ENCODE measurements around the gene HAGHL.
"Not testable (repeated sequence)": the region's sequence is repeated elsewhere in the genome, so short reads cannot be mapped to it uniquely, and the experiment has no call there.

HAGHL gene

DNA sequence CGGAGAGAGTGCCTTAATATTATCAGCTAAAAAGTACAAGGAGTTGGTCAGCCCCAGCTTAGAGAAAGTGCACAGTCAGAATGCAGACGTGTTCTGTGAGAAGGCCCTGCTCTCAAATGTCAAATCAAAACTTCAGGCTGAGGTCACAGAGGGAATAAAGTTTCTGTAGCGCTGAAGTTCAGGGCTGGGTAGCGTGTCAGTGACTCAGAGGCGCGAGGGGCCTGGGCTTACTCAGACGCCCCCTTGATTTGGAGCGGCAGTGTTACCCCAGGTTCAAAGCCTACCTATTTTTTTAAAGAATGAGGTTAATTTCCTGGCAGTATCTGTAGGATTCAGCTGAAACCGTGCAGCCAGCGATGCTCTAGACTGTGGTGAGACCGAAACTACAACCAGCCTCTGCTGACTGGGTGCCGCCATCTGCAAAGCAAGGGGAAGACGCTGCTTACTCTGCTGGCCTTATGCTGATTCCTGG lies 9.1 kb downstream of the HAGHL start:
- Histone ChIP-seq H3K27ac (ENCODE audit: low read depth, low read length) (no peak overlapping the region), H3K4me1 (ENCODE audit: control insufficient read depth in 1 of 2, insufficient read depth in 2 of 2, low read length in 2 of 2) (peaks cover 4 to 11% of the 10 kb centered on the region in 2 donors), H3K36me3 (ENCODE audit: control insufficient read depth in 1 of 2, insufficient read depth in 2 of 2, low read length in 2 of 2) (peaks cover 34 to 56% of the 10 kb centered on the region in 2 donors), H3K9me3 (ENCODE audit: control insufficient read depth in 1 of 2, low read length in 2 of 2) (no peaks in the 10 kb centered on the region), H3K4me3 (ENCODE audit: low read depth in 1 of 2, low read length in 2 of 2) (no peak overlapping the region), H3K9ac (ENCODE audit: low read depth in 1 of 2, low read length in 2 of 2) (no peak overlapping the region), H3K27me3 (ENCODE audit: control insufficient read depth in 1 of 2, insufficient read depth in 2 of 2, low read length in 2 of 2) (no peaks in the 10 kb centered on the region)

DNA sequence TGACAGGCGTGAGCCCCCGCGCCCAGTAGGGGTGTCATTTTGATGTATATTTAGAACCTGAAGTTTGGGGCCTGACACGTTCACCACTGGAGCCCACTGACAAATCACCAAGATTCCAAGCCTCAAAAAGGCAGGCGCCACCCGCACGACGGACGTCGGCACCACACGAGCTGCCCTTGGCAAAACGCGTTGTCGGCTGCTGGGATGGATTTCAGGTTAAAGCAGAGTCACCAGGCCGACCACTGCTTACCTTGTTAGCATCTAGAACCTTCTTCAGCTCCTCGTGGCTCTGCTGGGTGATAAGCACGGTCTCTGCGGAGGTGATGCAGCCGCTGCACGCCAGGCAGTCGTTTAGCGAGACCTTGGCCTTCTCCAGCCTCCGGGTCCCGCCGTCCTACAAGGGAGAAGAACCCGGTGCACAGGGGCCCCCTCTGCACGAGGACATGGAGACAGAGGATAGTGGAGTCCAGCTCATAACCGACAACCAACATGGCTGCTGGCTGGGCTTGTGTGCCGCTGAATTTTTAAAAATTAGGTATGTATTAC lies 10.1 kb downstream of the HAGHL start:
- Histone ChIP-seq H3K27me3 (ENCODE audit: control insufficient read depth in 1 of 2, insufficient read depth in 2 of 2, low read length in 2 of 2) (no peaks in the 10 kb centered on the region), H3K36me3 (ENCODE audit: control insufficient read depth in 1 of 2, insufficient read depth in 2 of 2, low read length in 2 of 2) (peaks cover 28 to 56% of the 10 kb centered on the region in 2 donors)

GRCh38 chr16:739560-740458 lies 12.9 kb downstream of the HAGHL start:
- Histone ChIP-seq H3K9ac (ENCODE audit: low read depth in 1 of 2, low read length in 2 of 2) (peak overlapping the region; percentile 74 to 88), H3K9me3 (ENCODE audit: control insufficient read depth in 1 of 2, low read length in 2 of 2) (no peaks in the 10 kb centered on the region), H3K36me3 (ENCODE audit: control insufficient read depth in 1 of 2, insufficient read depth in 2 of 2, low read length in 2 of 2) (peaks cover 16 to 33% of the 10 kb centered on the region in 2 donors), H3K4me1 (ENCODE audit: control insufficient read depth in 1 of 2, insufficient read depth in 2 of 2, low read length in 2 of 2) (peaks cover 4 to 11% of the 10 kb centered on the region in 2 donors), H3K4me3 (ENCODE audit: low read depth in 1 of 2, low read length in 2 of 2) (peak overlapping the region; percentile 80 to 83), H3K27me3 (ENCODE audit: control insufficient read depth in 1 of 2, insufficient read depth in 2 of 2, low read length in 2 of 2) (no peaks in the 10 kb centered on the region), H3K27ac (ENCODE audit: low read depth, low read length) (no peak overlapping the region)

More for the DNA sequence above, 10.1 kb downstream of the HAGHL start:
- H3K9me3 ChIP-seq (ENCODE audit: control insufficient read depth in 1 of 2, low read length in 2 of 2): no peaks in the 10 kb centered on the region
- peaks cover 4 to 11% of the 10 kb centered on the region in 2 donors for H3K4me1 ChIP-seq (ENCODE audit: control insufficient read depth in 1 of 2, insufficient read depth in 2 of 2, low read length in 2 of 2)
- H3K4me3 ChIP-seq (ENCODE audit: low read depth in 1 of 2, low read length in 2 of 2): no peak overlapping the region
- H3K9ac ChIP-seq (ENCODE audit: low read depth in 1 of 2, low read length in 2 of 2): no peak overlapping the region
- H3K27ac ChIP-seq (ENCODE audit: low read depth, low read length): no peak overlapping the region

GRCh38 chr16:740459-740763 lies 13.5 kb downstream of the HAGHL start:
- peak overlapping the region; percentile 74 to 88 for H3K9ac ChIP-seq (ENCODE audit: low read depth in 1 of 2, low read length in 2 of 2)
- H3K36me3 ChIP-seq (ENCODE audit: control insufficient read depth in 1 of 2, insufficient read depth in 2 of 2, low read length in 2 of 2): peaks cover 11 to 27% of the 10 kb centered on the region in 2 donors
- peak overlapping the region; percentile 14 for H3K27ac ChIP-seq (ENCODE audit: low read depth, low read length)

GRCh38 chr16:740764-741505 lies 14.0 kb downstream of the HAGHL start, which contains the start of gene CIAO3:
CIAO3 (minus strand) TSS chr16:740997; CDS start chr16:740985, 12 bp downstream.
- peak within 1 kb of the TSS; percentile 74 to 88 for H3K9ac ChIP-seq (ENCODE audit: low read depth in 1 of 2, low read length in 2 of 2)
- H3K36me3 ChIP-seq (ENCODE audit: control insufficient read depth in 1 of 2, insufficient read depth in 2 of 2, low read length in 2 of 2): peaks cover 5 to 22% of the 10 kb centered on the region in 2 donors
- no peaks in the 10 kb centered on the region for H3K27me3 ChIP-seq (ENCODE audit: control insufficient read depth in 1 of 2, insufficient read depth in 2 of 2, low read length in 2 of 2)
- peaks cover 4 to 11% of the 10 kb centered on the region in 2 donors for H3K4me1 ChIP-seq (ENCODE audit: control insufficient read depth in 1 of 2, insufficient read depth in 2 of 2, low read length in 2 of 2)
- no peaks in the 10 kb centered on the region for H3K9me3 ChIP-seq (ENCODE audit: control insufficient read depth in 1 of 2, low read length in 2 of 2)
- peak within 1 kb of the TSS; percentile 14 for H3K27ac ChIP-seq (ENCODE audit: low read depth, low read length)
- H3K4me3 ChIP-seq (ENCODE audit: low read depth in 1 of 2, low read length in 2 of 2): peak within 1 kb of the TSS; percentile 80 to 83

More at GRCh38 chr16:740459-740763, 13.5 kb downstream of the HAGHL start:
- Histone ChIP-seq H3K4me3 (ENCODE audit: low read depth in 1 of 2, low read length in 2 of 2) (peak overlapping the region; percentile 80 to 83), H3K27me3 (ENCODE audit: control insufficient read depth in 1 of 2, insufficient read depth in 2 of 2, low read length in 2 of 2) (no peaks in the 10 kb centered on the region), H3K4me1 (ENCODE audit: control insufficient read depth in 1 of 2, insufficient read depth in 2 of 2, low read length in 2 of 2) (peaks cover 4 to 11% of the 10 kb centered on the region in 2 donors), H3K9me3 (ENCODE audit: control insufficient read depth in 1 of 2, low read length in 2 of 2) (no peaks in the 10 kb centered on the region)

- Histone ChIP-seq H3K9me3 (ENCODE audit: control insufficient read depth in 1 of 2, low read length in 2 of 2) (no peaks in the 10 kb centered on the region), H3K9ac (ENCODE audit: low read depth in 1 of 2, low read length in 2 of 2) (no peak overlapping the region), H3K36me3 (ENCODE audit: control insufficient read depth in 1 of 2, insufficient read depth in 2 of 2, low read length in 2 of 2) (peaks cover 0 to 10% of the 10 kb centered on the region in 2 donors), H3K27ac (ENCODE audit: low read depth, low read length) (no peak overlapping the region), H3K4me1 (ENCODE audit: control insufficient read depth in 1 of 2, insufficient read depth in 2 of 2, low read length in 2 of 2) (peaks cover 4 to 11% of the 10 kb centered on the region in 2 donors), H3K27me3 (ENCODE audit: control insufficient read depth in 1 of 2, insufficient read depth in 2 of 2, low read length in 2 of 2) (no peaks in the 10 kb centered on the region), H3K4me3 (ENCODE audit: low read depth in 1 of 2, low read length in 2 of 2) (no peak overlapping the region)
Observed at GRCh38 chr16:741986-742629, 15.2 kb downstream of the HAGHL start.

DNA sequence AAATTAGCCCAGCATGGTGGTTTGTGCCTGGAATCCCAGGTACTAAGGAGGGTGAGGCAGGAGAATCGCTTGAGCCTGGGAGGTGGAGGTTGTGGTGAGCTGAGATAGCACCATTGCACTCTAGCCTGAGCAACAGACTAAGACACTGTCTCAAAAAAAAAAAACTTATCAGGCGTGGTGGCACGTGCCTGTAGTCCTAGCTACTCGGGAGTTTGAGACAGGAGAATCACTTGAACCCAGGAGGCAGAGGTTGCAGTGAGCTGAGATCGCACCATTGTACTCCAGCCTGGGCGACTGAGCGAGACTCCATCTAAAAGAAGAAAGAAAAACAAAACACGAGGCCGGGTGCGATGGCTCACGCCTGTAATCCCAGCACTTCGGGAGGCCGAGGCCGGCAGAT lies 16.0 kb downstream of the HAGHL start:
- not testable (repeated sequence) for H3K9ac ChIP-seq (ENCODE audit: low read depth in 1 of 2, low read length in 2 of 2); H3K27ac ChIP-seq (ENCODE audit: low read depth, low read length); H3K9me3 ChIP-seq (ENCODE audit: control insufficient read depth in 1 of 2, low read length in 2 of 2)

GRCh38 chr16:743794-744500 lies 17.0 kb downstream of the HAGHL start:
- H3K4me3 ChIP-seq (ENCODE audit: low read depth in 1 of 2, low read length in 2 of 2): no peak overlapping the region
- no peaks in the 10 kb centered on the region for H3K36me3 ChIP-seq (ENCODE audit: control insufficient read depth in 1 of 2, insufficient read depth in 2 of 2, low read length in 2 of 2)
- H3K9ac ChIP-seq (ENCODE audit: low read depth in 1 of 2, low read length in 2 of 2): no peak overlapping the region
- H3K9me3 ChIP-seq (ENCODE audit: control insufficient read depth in 1 of 2, low read length in 2 of 2): no peaks in the 10 kb centered on the region
- no peaks in the 10 kb centered on the region for H3K27me3 ChIP-seq (ENCODE audit: control insufficient read depth in 1 of 2, insufficient read depth in 2 of 2, low read length in 2 of 2)
- no peak overlapping the region for H3K27ac ChIP-seq (ENCODE audit: low read depth, low read length)
- peaks cover 4 to 11% of the 10 kb centered on the region in 2 donors for H3K4me1 ChIP-seq (ENCODE audit: control insufficient read depth in 1 of 2, insufficient read depth in 2 of 2, low read length in 2 of 2)

More for the DNA sequence above, 16.0 kb downstream of the HAGHL start:
- H3K27me3 ChIP-seq (ENCODE audit: control insufficient read depth in 1 of 2, insufficient read depth in 2 of 2, low read length in 2 of 2); H3K4me3 ChIP-seq (ENCODE audit: low read depth in 1 of 2, low read length in 2 of 2); H3K36me3 ChIP-seq (ENCODE audit: control insufficient read depth in 1 of 2, insufficient read depth in 2 of 2, low read length in 2 of 2): not testable (repeated sequence)
- peaks cover 4 to 11% of the 10 kb centered on the region in 2 donors for H3K4me1 ChIP-seq (ENCODE audit: control insufficient read depth in 1 of 2, insufficient read depth in 2 of 2, low read length in 2 of 2)

DNA sequence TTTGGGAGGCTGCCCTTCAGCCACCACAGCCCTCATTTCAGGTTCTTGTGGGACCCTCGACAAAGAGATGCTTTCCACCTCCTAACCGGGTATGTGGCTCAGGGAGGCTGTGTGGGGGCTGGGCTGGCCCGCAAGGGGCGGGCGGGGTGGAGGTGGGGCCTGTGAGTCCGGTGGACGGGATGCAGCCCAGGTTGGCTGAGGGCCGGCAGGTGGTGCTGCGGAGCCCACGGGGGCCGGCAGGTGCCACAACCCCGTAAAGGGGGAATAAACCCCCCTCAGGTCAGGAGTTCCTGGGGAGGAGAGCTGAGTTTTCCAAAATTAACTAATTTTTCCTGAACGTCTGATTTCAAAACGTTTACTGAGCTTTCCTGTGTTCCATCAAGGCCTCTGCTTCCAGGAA lies 18.8 kb downstream of the HAGHL start:
- no peak overlapping the region for H3K4me3 ChIP-seq (ENCODE audit: low read depth in 1 of 2, low read length in 2 of 2)
- no peak overlapping the region for H3K27ac ChIP-seq (ENCODE audit: low read depth, low read length)
- no peak overlapping the region for H3K9ac ChIP-seq (ENCODE audit: low read depth in 1 of 2, low read length in 2 of 2)
- no peaks in the 10 kb centered on the region for H3K4me1 ChIP-seq (ENCODE audit: control insufficient read depth in 1 of 2, insufficient read depth in 2 of 2, low read length in 2 of 2)
- H3K36me3 ChIP-seq (ENCODE audit: control insufficient read depth in 1 of 2, insufficient read depth in 2 of 2, low read length in 2 of 2): no peaks in the 10 kb centered on the region
- H3K9me3 ChIP-seq (ENCODE audit: control insufficient read depth in 1 of 2, low read length in 2 of 2): no peaks in the 10 kb centered on the region
- peaks cover 2 to 4% of the 10 kb centered on the region in 2 donors for H3K27me3 ChIP-seq (ENCODE audit: control insufficient read depth in 1 of 2, insufficient read depth in 2 of 2, low read length in 2 of 2)

All from duodenal mucosa (tissue), 2 donors.